ENCODE data around the gene MEIKIN.

Gene MEIKIN

GRCh38 chr5:131974622-131974955, 29.1 kb upstream of the MEIKIN start:
- no peak overlapping the region for H3K4me3 ChIP-seq (ENCODE audit: low read depth, low read length)
- TF ChIP-seq CTCF (IDR thresholded peaks at IDR 0.05; ENCODE audit: control insufficient read depth, extremely low read depth, insufficient read depth): no peak
- DNase-seq (ENCODE audit: low read depth): no peak

GRCh38 chr5:131974016-131974415, 28.6 kb upstream of the MEIKIN start:
- no peak for DNase-seq (ENCODE audit: low read depth)
- no peak for TF ChIP-seq CTCF (IDR thresholded peaks at IDR 0.05; ENCODE audit: control insufficient read depth, extremely low read depth, insufficient read depth)
- H3K4me3 ChIP-seq (ENCODE audit: low read depth, low read length): no peak overlapping the region

- no peak overlapping the region for H3K4me3 ChIP-seq (ENCODE audit: low read depth, low read length)
- TF ChIP-seq CTCF (IDR thresholded peaks at IDR 0.05; ENCODE audit: control insufficient read depth, extremely low read depth, insufficient read depth): no peak
- DNase-seq (ENCODE audit: low read depth): no peak
Observed at GRCh38 chr5:131973089-131973712, 27.7 kb upstream of the MEIKIN start.

- TF ChIP-seq CTCF (IDR thresholded peaks at IDR 0.05; ENCODE audit: control insufficient read depth, extremely low read depth, insufficient read depth): no peak
- no peak for DNase-seq (ENCODE audit: low read depth)
- no peak overlapping the region for H3K4me3 ChIP-seq (ENCODE audit: low read depth, low read length)
Observed at GRCh38 chr5:131968396-131968954, 23.0 kb upstream of the MEIKIN start.

- no peak overlapping the region for H3K4me3 ChIP-seq (ENCODE audit: low read depth, low read length)
- TF ChIP-seq CTCF (IDR thresholded peaks at IDR 0.05; ENCODE audit: control insufficient read depth, extremely low read depth, insufficient read depth): no peak
Observed at GRCh38 chr5:131966551-131966950, 21.1 kb upstream of the MEIKIN start.

GRCh38 chr5:131965826-131966415, 20.5 kb upstream of the MEIKIN start:
- no peak for DNase-seq (ENCODE audit: low read depth)
- no peak overlapping the region for H3K4me3 ChIP-seq (ENCODE audit: low read depth, low read length)
- TF ChIP-seq CTCF (IDR thresholded peaks at IDR 0.05; ENCODE audit: control insufficient read depth, extremely low read depth, insufficient read depth): no peak

More at GRCh38 chr5:131966551-131966950, 21.1 kb upstream of the MEIKIN start:
- no peak for DNase-seq (ENCODE audit: low read depth)
